Trophoblast cell (in vitro differentiated cells and primary cell): ENCODE data around the gene ITGB5.
A peak's percentile ranks its signal among the peaks of the same experiment; 100 is the strongest.

Experiments used
- DNase-seq, 2 donors: peaks; one replicate each; pipeline ENCODE4 v3.0.0-alpha.2; 2016
- H2AFZ ChIP-seq: 2 replicates; pipeline ENCODE4 v1.6.1; 2013; ENCODE audit warnings: low read length, moderate library complexity, mild to moderate bottlenecking; ENCODE audit not compliant: insufficient read depth, poor library complexity
- H2AK5ac ChIP-seq: 2 replicates; pipeline ENCODE4 v1.6.1; 2013; ENCODE audit warnings: mild to moderate bottlenecking, low read length
- H2BK120ac ChIP-seq: 2 replicates; pipeline ENCODE4 v1.6.1; 2013; ENCODE audit warnings: low read length, mild to moderate bottlenecking, moderate library complexity; ENCODE audit not compliant: insufficient read depth, poor library complexity
- H2BK12ac ChIP-seq: 2 replicates; pipeline ENCODE4 v1.6.1; 2013; ENCODE audit warnings: mild to moderate bottlenecking, low read length, moderate library complexity
- H2BK5ac ChIP-seq: 2 replicates; pipeline ENCODE4 v1.6.1; 2013; ENCODE audit warnings: low read length, low read depth, moderate library complexity, mild to moderate bottlenecking; ENCODE audit not compliant: poor library complexity
- H3K14ac ChIP-seq: 2 replicates; pipeline ENCODE4 v1.6.1; 2013; ENCODE audit warnings: mild to moderate bottlenecking, low read length
- H3K18ac ChIP-seq: 2 replicates; pipeline ENCODE4 v1.6.1; 2013; ENCODE audit warnings: mild to moderate bottlenecking, low read length
- H3K23ac ChIP-seq: 2 replicates; pipeline ENCODE4 v1.6.1; 2013; ENCODE audit warnings: low read length
- H3K27ac ChIP-seq: 2 replicates; pipeline ENCODE4 v1.5.1; 2013; ENCODE audit warnings: low read depth, mild to moderate bottlenecking, inconsistent platforms, low read length, moderate library complexity
- H3K27me3 ChIP-seq: 2 replicates; pipeline ENCODE4 v1.6.1; 2013; ENCODE audit warnings: inconsistent platforms, mild to moderate bottlenecking, low read length, moderate library complexity; ENCODE audit not compliant: insufficient read depth
- H3K36me3 ChIP-seq, 2 experiments: 1 replicate in 1 of 2; 2 replicates in 1 of 2; pipeline ENCODE4 v1.6.1; 2013; ENCODE audit warnings: low read length in 2 of 2, mild to moderate bottlenecking in 2 of 2, moderate library complexity in 1 of 2; ENCODE audit not compliant: insufficient read depth in 2 of 2, control insufficient read depth in 1 of 2
- H3K4ac ChIP-seq: 2 replicates; pipeline ENCODE4 v1.6.1; 2013; ENCODE audit warnings: low read depth, mild to moderate bottlenecking, low read length, moderate library complexity
- H3K4me1 ChIP-seq, 2 experiments: 1 replicate in 1 of 2; 2 replicates in 1 of 2; pipeline ENCODE4 v1.6.1; 2013; ENCODE audit warnings: low read length in 2 of 2, mild to moderate bottlenecking in 2 of 2, moderate library complexity in 1 of 2; ENCODE audit not compliant: insufficient read depth in 2 of 2, control insufficient read depth in 1 of 2
- H3K4me2 ChIP-seq: 2 replicates; pipeline ENCODE4 v1.6.1; 2013; ENCODE audit warnings: inconsistent platforms, mild to moderate bottlenecking, low read length, moderate library complexity
- H3K4me3 ChIP-seq: 2 replicates; pipeline ENCODE4 v1.5.1; 2013; ENCODE audit warnings: mild to moderate bottlenecking, low read depth, low read length, inconsistent platforms
- H3K79me1 ChIP-seq: one replicate; pipeline ENCODE4 v1.6.1; 2013; ENCODE audit warnings: low read length
- H3K79me2 ChIP-seq: 2 replicates; pipeline ENCODE4 v1.6.1; 2013; ENCODE audit warnings: low read length, mild to moderate bottlenecking; ENCODE audit not compliant: control insufficient read depth, insufficient read depth, poor library complexity
- H3K9ac ChIP-seq: 2 replicates; pipeline ENCODE4 v1.6.1; 2013; ENCODE audit warnings: mild to moderate bottlenecking, low read length
- H3K9me3 ChIP-seq: 2 replicates; pipeline ENCODE4 v1.6.1; 2013; ENCODE audit warnings: low read depth, mild to moderate bottlenecking, control low read depth, inconsistent platforms, low read length; ENCODE audit not compliant: insufficient read depth
- H4K12ac ChIP-seq: 2 replicates; pipeline ENCODE4 v1.6.1; 2013; ENCODE audit warnings: low read depth, mild to moderate bottlenecking, low read length, moderate library complexity
- H4K8ac ChIP-seq: 2 replicates; pipeline ENCODE4 v1.6.1; 2013; ENCODE audit warnings: low read depth, mild to moderate bottlenecking, low read length, moderate library complexity
- H4K91ac ChIP-seq: one replicate; pipeline ENCODE4 v1.6.1; 2013; ENCODE audit warnings: low read depth, mild to moderate bottlenecking, low read length, moderate library complexity
- WGBS: extraction: QIAGEN DNeasy Blood & Tissue Kit; methylation state at CpG from one replicate; pipeline ENCODE4 v1.1.7; 2013; ENCODE audit warnings: missing lambda C conversion rate; ENCODE audit not compliant: insufficient read length, insufficient coverage; ENCODE audit errors: extremely low coverage; 5-methylcytosine and 5-hydroxymethylcytosine counted together

ITGB5 gene

GRCh38 chr3:124856677-124857076, 30.5 kb downstream of the ITGB5 start:
- Histone ChIP-seq H3K27ac (no peak overlapping the region), H4K12ac (no peak overlapping the region), H2BK5ac (no peak overlapping the region), H3K79me2 (no peaks in the 10 kb centered on the region), H4K8ac (no peak overlapping the region), H2BK120ac (no peak overlapping the region), H3K4me1 (peaks cover 13 to 19% of the 10 kb centered on the region in 2 experiments), H4K91ac (no peak overlapping the region), H3K14ac (no peak overlapping the region), H2AFZ (no peak overlapping the region), H3K9me3 (no peaks in the 10 kb centered on the region), H3K23ac (no peak overlapping the region), H3K9ac (no peak overlapping the region), H3K18ac (no peak overlapping the region), H3K27me3 (no peaks in the 10 kb centered on the region), H3K4ac (no peak overlapping the region), H2BK12ac (no peak overlapping the region), H3K4me3 (no peak overlapping the region), H2AK5ac (no peak overlapping the region), H3K79me1 (peaks cover 5% of the 10 kb centered on the region), H3K36me3 (peaks cover 9 to 18% of the 10 kb centered on the region in 2 experiments), H3K4me2 (no peak overlapping the region)
- DNase-seq = no peak
- WGBS = no CpG with 5 or more reads among the region's 2 CpGs

GRCh38 chr3:124854009-124854408, 33.2 kb downstream of the ITGB5 start:
- no peak overlapping the region for H4K91ac ChIP-seq
- no peak overlapping the region for H3K4me3 ChIP-seq
- no peaks in the 10 kb centered on the region for H3K27me3 ChIP-seq
- H2BK12ac ChIP-seq = no peak overlapping the region
- no CpG with 5 or more reads among the region's 1 CpG for WGBS
- no peaks in the 10 kb centered on the region for H3K9me3 ChIP-seq
- H2AFZ ChIP-seq = no peak overlapping the region
- H2BK120ac ChIP-seq = no peak overlapping the region
- no peak overlapping the region for H3K23ac ChIP-seq
- peaks cover 17 to 21% of the 10 kb centered on the region in 2 experiments for H3K4me1 ChIP-seq
- H4K8ac ChIP-seq = no peak overlapping the region
- no peak overlapping the region for H3K9ac ChIP-seq
- H3K36me3 ChIP-seq = peaks cover 6 to 16% of the 10 kb centered on the region in 2 experiments
- H3K79me2 ChIP-seq = no peaks in the 10 kb centered on the region
- peaks cover 11% of the 10 kb centered on the region for H3K79me1 ChIP-seq
- DNase-seq = no peak
- no peak overlapping the region for H3K27ac ChIP-seq
- H3K4me2 ChIP-seq = no peak overlapping the region
- no peak overlapping the region for H3K18ac ChIP-seq
- no peak overlapping the region for H2AK5ac ChIP-seq
- no peak overlapping the region for H3K4ac ChIP-seq
- no peak overlapping the region for H2BK5ac ChIP-seq
- no peak overlapping the region for H3K14ac ChIP-seq
- no peak overlapping the region for H4K12ac ChIP-seq

GRCh38 chr3:124853446-124853845, 33.7 kb downstream of the ITGB5 start:
- no peak for DNase-seq
- no CpG with 5 or more reads among the region's 3 CpGs for WGBS

GRCh38 chr3:124851905-124852304, 35.3 kb downstream of the ITGB5 start:
- no peak overlapping the region for H3K14ac ChIP-seq
- H3K36me3 ChIP-seq = peaks cover 9 to 23% of the 10 kb centered on the region in 2 experiments
- H2AFZ ChIP-seq = no peak overlapping the region
- H4K12ac ChIP-seq = no peak overlapping the region
- H3K4ac ChIP-seq = no peak overlapping the region
- H3K4me2 ChIP-seq = no peak overlapping the region
- H3K4me1 ChIP-seq = peaks cover 16 to 23% of the 10 kb centered on the region in 2 experiments
- H4K8ac ChIP-seq = no peak overlapping the region
- no peaks in the 10 kb centered on the region for H3K79me2 ChIP-seq
- no peak overlapping the region for H3K4me3 ChIP-seq
- H3K18ac ChIP-seq = peak overlapping the region; percentile 21
- H4K91ac ChIP-seq = peak overlapping the region; percentile 29
- H2BK12ac ChIP-seq = peak overlapping the region; percentile 7
- H3K79me1 ChIP-seq = peaks cover 11% of the 10 kb centered on the region
- H3K9ac ChIP-seq = no peak overlapping the region
- H3K27ac ChIP-seq = peak overlapping the region; percentile 81
- no peaks in the 10 kb centered on the region for H3K9me3 ChIP-seq
- no peak overlapping the region for H3K23ac ChIP-seq
- peak overlapping the region; percentile 7 for H2BK5ac ChIP-seq
- H3K27me3 ChIP-seq = no peaks in the 10 kb centered on the region
- H2BK120ac ChIP-seq = no peak overlapping the region
- DNase-seq = no peak
- no CpG with 5 or more reads among the region's 12 CpGs for WGBS
- H2AK5ac ChIP-seq = no peak overlapping the region

More at GRCh38 chr3:124853446-124853845, 33.7 kb downstream of the ITGB5 start:
- Histone ChIP-seq H4K8ac (no peak overlapping the region), H3K4me1 (peaks cover 16 to 21% of the 10 kb centered on the region in 2 experiments), H3K9ac (no peak overlapping the region), H3K4me2 (no peak overlapping the region), H3K27me3 (no peaks in the 10 kb centered on the region), H3K9me3 (no peaks in the 10 kb centered on the region), H3K14ac (no peak overlapping the region), H2BK120ac (no peak overlapping the region), H3K36me3 (peaks cover 6 to 15% of the 10 kb centered on the region in 2 experiments), H3K23ac (no peak overlapping the region), H3K79me1 (peaks cover 11% of the 10 kb centered on the region), H2BK5ac (no peak overlapping the region), H3K18ac (no peak overlapping the region), H3K4ac (no peak overlapping the region), H3K4me3 (no peak overlapping the region), H2BK12ac (no peak overlapping the region), H3K27ac (no peak overlapping the region), H4K91ac (no peak overlapping the region), H4K12ac (no peak overlapping the region), H2AK5ac (no peak overlapping the region), H2AFZ (no peak overlapping the region), H3K79me2 (no peaks in the 10 kb centered on the region)
